AG09309 (cell line): ENCODE measurements around the gene PLXNA3.

ENCODE experiments used
- DNase-seq: peaks from one replicate; pipeline ENCODE4 v3.0.0-alpha.2; 2010; ENCODE audit warnings: low read depth
- H3K4me3 ChIP-seq: 2 replicates; pipeline ENCODE4 v1.5.1; 2011; ENCODE audit warnings: mild to moderate bottlenecking, low read depth, low read length, moderate library complexity; ENCODE audit not compliant: control insufficient read depth
- TF ChIP-seq, protein P1 (sequence below): IDR thresholded peaks from 2 replicates; pipeline ENCODE4 v1.5.1; 2011; ENCODE audit warnings: mild to moderate bottlenecking, low read depth, low read length, inconsistent platforms; ENCODE audit not compliant: insufficient read depth, control insufficient read depth; ENCODE audit errors: missing control alignments

PLXNA3 gene

DNA sequence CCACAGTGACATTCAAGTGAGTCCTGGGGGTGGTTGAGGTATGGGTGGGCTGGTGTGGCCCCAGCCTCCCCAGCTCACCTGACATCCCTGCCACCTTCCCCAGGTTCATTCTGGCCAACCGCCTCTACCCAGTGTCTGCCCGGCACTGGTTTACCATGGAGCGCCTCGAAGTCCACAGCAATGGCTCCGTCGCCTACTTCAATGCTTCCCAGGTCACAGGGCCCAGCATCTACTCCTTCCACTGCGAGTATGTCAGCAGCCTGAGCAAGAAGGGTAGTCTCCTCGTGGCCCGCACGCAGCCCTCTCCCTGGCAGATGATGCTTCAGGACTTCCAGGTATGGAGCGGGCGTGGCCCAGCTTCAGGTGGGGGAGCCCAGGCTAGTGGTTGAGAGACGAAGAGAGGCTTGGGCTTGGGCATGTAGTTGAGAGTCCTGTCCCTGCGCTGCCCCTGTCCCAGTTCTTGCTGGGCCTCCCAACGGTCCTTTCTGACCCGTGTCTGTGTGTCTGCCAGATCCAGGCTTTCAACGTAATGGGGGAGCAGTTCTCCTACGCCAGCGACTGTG is 22.8 kb upstream of the PLXNA3 start:
- no peak for DNase-seq
- TF ChIP-seq, protein P1, sequence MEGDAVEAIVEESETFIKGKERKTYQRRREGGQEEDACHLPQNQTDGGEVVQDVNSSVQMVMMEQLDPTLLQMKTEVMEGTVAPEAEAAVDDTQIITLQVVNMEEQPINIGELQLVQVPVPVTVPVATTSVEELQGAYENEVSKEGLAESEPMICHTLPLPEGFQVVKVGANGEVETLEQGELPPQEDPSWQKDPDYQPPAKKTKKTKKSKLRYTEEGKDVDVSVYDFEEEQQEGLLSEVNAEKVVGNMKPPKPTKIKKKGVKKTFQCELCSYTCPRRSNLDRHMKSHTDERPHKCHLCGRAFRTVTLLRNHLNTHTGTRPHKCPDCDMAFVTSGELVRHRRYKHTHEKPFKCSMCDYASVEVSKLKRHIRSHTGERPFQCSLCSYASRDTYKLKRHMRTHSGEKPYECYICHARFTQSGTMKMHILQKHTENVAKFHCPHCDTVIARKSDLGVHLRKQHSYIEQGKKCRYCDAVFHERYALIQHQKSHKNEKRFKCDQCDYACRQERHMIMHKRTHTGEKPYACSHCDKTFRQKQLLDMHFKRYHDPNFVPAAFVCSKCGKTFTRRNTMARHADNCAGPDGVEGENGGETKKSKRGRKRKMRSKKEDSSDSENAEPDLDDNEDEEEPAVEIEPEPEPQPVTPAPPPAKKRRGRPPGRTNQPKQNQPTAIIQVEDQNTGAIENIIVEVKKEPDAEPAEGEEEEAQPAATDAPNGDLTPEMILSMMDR: no peak
- no peak overlapping the region for H3K4me3 ChIP-seq

DNA sequence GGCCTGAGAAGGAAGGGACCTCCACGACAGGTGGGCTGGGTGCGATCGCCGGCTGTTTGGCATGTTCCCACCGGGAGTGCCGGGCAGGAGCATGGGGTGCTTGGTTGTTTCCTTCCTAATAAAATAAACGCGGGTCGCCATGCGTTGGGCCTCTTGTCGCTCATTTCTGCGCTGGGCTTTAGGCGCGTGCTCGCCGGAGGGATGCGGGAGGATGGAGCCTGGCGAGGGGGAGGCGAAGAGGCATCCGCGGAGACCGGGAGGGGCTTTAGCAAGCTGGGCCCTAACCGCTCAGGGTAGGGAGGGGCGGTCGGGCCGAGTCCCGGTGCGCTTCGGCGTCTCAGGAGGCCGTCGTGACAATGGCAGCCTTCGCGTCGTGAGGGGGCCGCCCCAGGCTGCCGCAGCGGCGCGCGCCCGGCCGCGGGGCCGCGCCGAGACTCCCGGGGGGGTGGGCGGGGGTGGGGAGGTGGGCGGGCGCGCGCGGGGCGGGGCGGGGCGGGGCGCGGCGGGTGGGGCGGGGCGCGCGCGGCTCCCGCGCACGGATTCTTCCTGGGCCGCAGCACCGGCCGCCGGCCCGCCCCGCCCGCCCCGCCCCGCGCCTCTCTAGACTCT is 21.6 kb upstream of the PLXNA3 start:
- H3K4me3 ChIP-seq: peak overlapping the region; percentile 79
- no peak for DNase-seq
- TF ChIP-seq, protein P1: no peak

DNA sequence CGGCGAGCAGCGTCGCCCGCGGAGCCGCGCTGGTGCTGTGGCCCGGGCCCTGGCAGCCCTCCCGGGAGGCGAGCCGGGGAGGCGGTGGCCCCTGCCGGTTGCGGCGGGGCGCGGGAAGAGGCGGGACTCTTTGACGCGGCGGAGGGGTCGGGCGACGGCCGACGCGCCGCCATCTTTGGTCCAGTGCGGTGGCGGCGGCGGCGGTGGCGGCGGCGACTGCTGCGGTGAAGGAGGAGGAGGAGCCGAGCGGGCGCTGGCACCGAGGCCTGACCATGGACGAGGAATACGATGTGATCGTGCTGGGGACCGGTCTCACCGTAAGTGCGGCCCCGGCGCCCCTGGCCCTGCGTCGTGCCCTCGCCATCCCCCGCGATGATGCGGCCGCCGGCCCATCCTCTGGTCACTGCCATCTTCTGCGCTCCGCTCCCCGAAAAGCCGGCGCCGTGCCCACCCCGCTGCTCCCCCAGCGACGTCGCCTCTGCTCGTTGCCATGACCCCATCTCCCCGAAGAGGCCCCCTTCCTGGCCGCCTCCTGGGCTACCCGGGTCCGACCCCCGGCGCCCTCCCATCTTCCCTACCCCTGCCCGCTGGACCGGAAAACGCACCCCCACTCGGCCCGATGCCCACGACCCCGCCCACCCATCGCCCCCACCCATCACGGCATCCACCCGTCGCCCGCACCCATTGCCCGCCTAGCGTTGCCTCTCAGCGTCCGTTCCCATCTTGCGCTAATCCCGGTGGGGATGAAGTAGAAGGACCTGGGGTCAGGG is 20.9 kb upstream of the PLXNA3 start, which contains the start of gene GDI1:
GDI1 (plus strand) TSS at position 172 of the 770 bp plus-strand sequence; CDS start at position 273, 101 bp downstream.
- DNase-seq: no peak
- H3K4me3 ChIP-seq: peak within 1 kb of the TSS; percentile 79
- TF ChIP-seq, protein P1: no peak

DNA sequence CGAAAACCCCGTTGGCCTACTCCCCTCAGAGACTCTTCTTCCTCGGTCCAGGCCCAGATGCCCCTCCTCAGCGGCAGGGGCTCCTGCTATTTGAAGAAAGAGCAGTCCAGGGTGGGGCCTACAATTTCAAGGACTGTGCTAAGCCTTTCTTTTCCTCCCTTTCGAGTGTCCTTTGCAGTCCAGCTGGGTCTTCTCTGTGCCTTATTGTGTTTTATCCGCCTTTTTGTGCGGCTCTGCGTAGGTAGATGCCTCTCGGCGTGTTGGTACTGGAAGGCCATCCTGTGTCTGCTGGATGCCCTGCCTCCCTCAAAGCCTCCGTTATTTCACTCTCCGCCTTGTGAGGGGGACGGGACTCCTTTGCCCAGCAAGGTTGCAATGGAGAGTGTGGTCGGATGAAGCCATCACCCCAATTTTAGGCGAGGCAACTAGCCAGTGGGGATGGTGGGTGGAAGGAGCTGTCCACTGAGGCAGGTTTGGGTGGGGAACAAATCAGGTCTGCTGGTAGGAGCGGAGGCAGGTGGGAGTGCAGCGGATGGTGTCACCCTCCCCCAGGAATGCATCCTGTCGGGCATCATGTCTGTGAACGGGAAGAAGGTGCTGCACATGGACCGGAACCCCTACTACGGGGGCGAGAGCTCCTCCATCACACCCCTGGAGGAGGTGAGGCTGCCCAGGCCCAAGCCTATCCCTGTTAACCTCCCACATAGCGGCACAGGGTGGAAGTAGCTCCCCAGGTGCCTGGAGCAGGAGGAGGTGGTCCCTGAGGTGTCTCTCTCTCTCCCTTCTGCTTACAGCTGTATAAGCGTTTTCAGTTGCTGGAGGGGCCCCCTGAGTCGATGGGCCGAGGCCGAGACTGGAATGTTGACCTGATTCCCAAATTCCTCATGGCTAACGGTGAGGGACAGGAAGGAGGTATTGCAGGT is 19.8 kb upstream of the PLXNA3 start:
- peak overlapping the region; percentile 79 for H3K4me3 ChIP-seq
- TF ChIP-seq, protein P1: no peak
- no peak for DNase-seq

DNA sequence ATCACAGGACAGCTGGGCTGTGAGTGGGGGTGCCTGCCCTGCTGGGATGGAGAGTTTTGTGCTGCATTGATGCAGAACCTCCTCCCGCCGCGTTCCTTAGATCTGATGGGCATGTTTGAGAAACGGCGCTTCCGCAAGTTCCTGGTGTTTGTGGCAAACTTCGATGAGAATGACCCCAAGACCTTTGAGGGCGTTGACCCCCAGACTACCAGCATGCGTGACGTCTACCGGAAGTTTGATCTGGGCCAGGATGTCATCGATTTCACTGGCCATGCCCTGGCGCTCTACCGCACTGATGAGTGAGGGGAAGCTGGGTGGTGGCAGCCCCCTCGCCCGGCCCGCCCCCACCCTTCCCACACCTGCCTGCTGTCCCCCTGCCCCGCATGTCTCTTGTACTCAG is 18.2 kb upstream of the PLXNA3 start:
- no peak for DNase-seq
- TF ChIP-seq, protein P1: no peak
- H3K4me3 ChIP-seq: no peak overlapping the region
